ENCODE measurements around the gene RASAL2. TPM values are rescaled to one million over a fixed set of nuclear protein-coding genes. Genes with fewer than 3 reads are reported as not detected.

RASAL2 gene
- polyA plus RNA-seq, 1 donor = 17.0 TPM

DNA sequence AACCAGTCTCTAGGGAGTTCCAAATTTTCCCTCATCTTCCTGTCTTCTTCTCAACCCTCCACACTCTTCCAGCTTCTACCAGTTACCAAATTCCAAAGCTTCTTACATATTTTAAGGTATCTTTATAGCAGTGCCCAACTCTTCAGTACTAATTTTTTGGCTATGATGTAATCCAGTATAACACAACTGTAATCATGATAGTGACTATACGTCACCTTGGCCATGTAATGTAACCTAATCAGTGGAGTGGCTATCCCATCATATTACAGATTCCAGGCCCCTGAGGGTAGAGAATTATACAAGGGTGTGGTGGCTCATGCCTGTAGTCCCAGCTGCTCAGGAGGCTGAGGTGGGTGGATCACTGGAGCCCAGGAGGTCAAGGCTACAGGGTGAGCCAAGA is 259.6 kb downstream of the RASAL2 start:
- Histone ChIP-seq H3K36me3 (ENCODE audit: control insufficient read depth, insufficient read depth, low read length) (no peaks in the 10 kb centered on the region), H3K9me3 (ENCODE audit: control insufficient read depth, low read depth, low read length) (peaks cover 4% of the 10 kb centered on the region), H3K27me3 (ENCODE audit: control insufficient read depth, insufficient read depth, low read length) (no peaks in the 10 kb centered on the region), H3K4me1 (ENCODE audit: control insufficient read depth, insufficient read depth, low read length) (no peaks in the 10 kb centered on the region), H3K4me3 (ENCODE audit: low read length) (no peak overlapping the region), H3K27ac (ENCODE audit: low read length) (no peak overlapping the region)
- DNase-seq = no peak
- no CpG with 5 or more reads among the region's 1 CpG for WGBS (ENCODE audit: insufficient coverage, low lambda C conversion rate)

GRCh38 chr1:178354816-178355215 is 260.9 kb downstream of the RASAL2 start:
- WGBS (ENCODE audit: insufficient coverage, low lambda C conversion rate) = 71% methylated on average over 1 of the region's 3 CpGs
- H3K36me3 ChIP-seq (ENCODE audit: control insufficient read depth, insufficient read depth, low read length) = no peaks in the 10 kb centered on the region
- H3K4me3 ChIP-seq (ENCODE audit: low read length) = no peak overlapping the region
- no peak for DNase-seq
- no peaks in the 10 kb centered on the region for H3K27me3 ChIP-seq (ENCODE audit: control insufficient read depth, insufficient read depth, low read length)
- no peaks in the 10 kb centered on the region for H3K4me1 ChIP-seq (ENCODE audit: control insufficient read depth, insufficient read depth, low read length)
- no peak overlapping the region for H3K27ac ChIP-seq (ENCODE audit: low read length)
- H3K9me3 ChIP-seq (ENCODE audit: control insufficient read depth, low read depth, low read length) = peaks cover 4% of the 10 kb centered on the region

- no peaks in the 10 kb centered on the region for H3K4me1 ChIP-seq (ENCODE audit: control insufficient read depth, insufficient read depth, low read length)
- no CpG with 5 or more reads among the region's 1 CpG for WGBS (ENCODE audit: insufficient coverage, low lambda C conversion rate)
- DNase-seq = no peak
- no peak overlapping the region for H3K4me3 ChIP-seq (ENCODE audit: low read length)
- H3K27me3 ChIP-seq (ENCODE audit: control insufficient read depth, insufficient read depth, low read length) = no peaks in the 10 kb centered on the region
- H3K27ac ChIP-seq (ENCODE audit: low read length) = no peak overlapping the region
- peaks cover 4% of the 10 kb centered on the region for H3K9me3 ChIP-seq (ENCODE audit: control insufficient read depth, low read depth, low read length)
- H3K36me3 ChIP-seq (ENCODE audit: control insufficient read depth, insufficient read depth, low read length) = no peaks in the 10 kb centered on the region
Measured at GRCh38 chr1:178356299-178356698, 262.4 kb downstream of the RASAL2 start.

- Histone ChIP-seq H3K36me3 (ENCODE audit: control insufficient read depth, insufficient read depth, low read length) (no peaks in the 10 kb centered on the region), H3K4me3 (ENCODE audit: low read length) (no peak overlapping the region), H3K4me1 (ENCODE audit: control insufficient read depth, insufficient read depth, low read length) (no peaks in the 10 kb centered on the region), H3K27me3 (ENCODE audit: control insufficient read depth, insufficient read depth, low read length) (no peaks in the 10 kb centered on the region), H3K27ac (ENCODE audit: low read length) (no peak overlapping the region), H3K9me3 (ENCODE audit: control insufficient read depth, low read depth, low read length) (no peaks in the 10 kb centered on the region)
- no peak for DNase-seq
- 100% methylated on average over 1 of the region's 1 CpG for WGBS (ENCODE audit: insufficient coverage, low lambda C conversion rate)
Measured at GRCh38 chr1:178358456-178358855, 264.6 kb downstream of the RASAL2 start.

GRCh38 chr1:178360421-178360820 is 266.5 kb downstream of the RASAL2 start:
- Histone ChIP-seq H3K9me3 (ENCODE audit: control insufficient read depth, low read depth, low read length) (no peaks in the 10 kb centered on the region), H3K27me3 (ENCODE audit: control insufficient read depth, insufficient read depth, low read length) (no peaks in the 10 kb centered on the region), H3K4me1 (ENCODE audit: control insufficient read depth, insufficient read depth, low read length) (no peaks in the 10 kb centered on the region), H3K4me3 (ENCODE audit: low read length) (no peak overlapping the region), H3K27ac (ENCODE audit: low read length) (no peak overlapping the region), H3K36me3 (ENCODE audit: control insufficient read depth, insufficient read depth, low read length) (no peaks in the 10 kb centered on the region)
- WGBS (ENCODE audit: insufficient coverage, low lambda C conversion rate) = 100% methylated on average over 2 of the region's 4 CpGs
- DNase-seq = no peak

GRCh38 chr1:178361847-178362246 is 267.9 kb downstream of the RASAL2 start:
- Histone ChIP-seq H3K4me3 (ENCODE audit: low read length) (no peak overlapping the region), H3K9me3 (ENCODE audit: control insufficient read depth, low read depth, low read length) (no peaks in the 10 kb centered on the region), H3K36me3 (ENCODE audit: control insufficient read depth, insufficient read depth, low read length) (no peaks in the 10 kb centered on the region), H3K27me3 (ENCODE audit: control insufficient read depth, insufficient read depth, low read length) (no peaks in the 10 kb centered on the region), H3K4me1 (ENCODE audit: control insufficient read depth, insufficient read depth, low read length) (no peaks in the 10 kb centered on the region), H3K27ac (ENCODE audit: low read length) (no peak overlapping the region)
- WGBS (ENCODE audit: insufficient coverage, low lambda C conversion rate) = no CpG with 5 or more reads among the region's 6 CpGs
- no peak for DNase-seq

DNA sequence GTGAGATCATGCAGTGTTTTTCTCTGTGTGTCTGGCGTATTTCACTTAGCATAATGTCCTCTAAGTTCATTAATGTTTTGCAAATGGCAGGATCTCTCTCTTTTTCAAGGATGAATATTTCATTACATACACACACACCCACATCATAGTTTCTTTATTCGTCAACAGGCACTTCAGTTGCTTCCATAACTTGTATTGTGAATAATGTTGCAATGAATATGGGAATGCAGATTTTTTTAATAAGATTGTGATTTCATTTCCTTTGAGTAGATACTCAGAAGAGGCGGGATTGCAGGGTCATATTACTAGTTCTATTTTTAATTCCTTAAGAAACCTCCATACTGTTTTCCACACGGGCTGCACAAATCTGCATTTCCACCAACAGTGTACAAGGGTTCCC is 268.8 kb downstream of the RASAL2 start:
- Histone ChIP-seq H3K27ac (ENCODE audit: low read length) (no peak overlapping the region), H3K36me3 (ENCODE audit: control insufficient read depth, insufficient read depth, low read length) (no peaks in the 10 kb centered on the region), H3K9me3 (ENCODE audit: control insufficient read depth, low read depth, low read length) (no peaks in the 10 kb centered on the region), H3K4me3 (ENCODE audit: low read length) (no peak overlapping the region), H3K4me1 (ENCODE audit: control insufficient read depth, insufficient read depth, low read length) (no peaks in the 10 kb centered on the region), H3K27me3 (ENCODE audit: control insufficient read depth, insufficient read depth, low read length) (no peaks in the 10 kb centered on the region)
- no peak for DNase-seq
- WGBS (ENCODE audit: insufficient coverage, low lambda C conversion rate) = 83% methylated on average over 1 of the region's 4 CpGs

GRCh38 chr1:178364782-178365181 is 270.9 kb downstream of the RASAL2 start:
- H3K9me3 ChIP-seq (ENCODE audit: control insufficient read depth, low read depth, low read length) = no peaks in the 10 kb centered on the region
- H3K4me1 ChIP-seq (ENCODE audit: control insufficient read depth, insufficient read depth, low read length) = no peaks in the 10 kb centered on the region
- no peak overlapping the region for H3K4me3 ChIP-seq (ENCODE audit: low read length)
- H3K27me3 ChIP-seq (ENCODE audit: control insufficient read depth, insufficient read depth, low read length) = no peaks in the 10 kb centered on the region
- no peaks in the 10 kb centered on the region for H3K36me3 ChIP-seq (ENCODE audit: control insufficient read depth, insufficient read depth, low read length)
- 0% methylated on average over 1 of the region's 1 CpG for WGBS (ENCODE audit: insufficient coverage, low lambda C conversion rate)
- DNase-seq = no peak
- no peak overlapping the region for H3K27ac ChIP-seq (ENCODE audit: low read length)

DNA sequence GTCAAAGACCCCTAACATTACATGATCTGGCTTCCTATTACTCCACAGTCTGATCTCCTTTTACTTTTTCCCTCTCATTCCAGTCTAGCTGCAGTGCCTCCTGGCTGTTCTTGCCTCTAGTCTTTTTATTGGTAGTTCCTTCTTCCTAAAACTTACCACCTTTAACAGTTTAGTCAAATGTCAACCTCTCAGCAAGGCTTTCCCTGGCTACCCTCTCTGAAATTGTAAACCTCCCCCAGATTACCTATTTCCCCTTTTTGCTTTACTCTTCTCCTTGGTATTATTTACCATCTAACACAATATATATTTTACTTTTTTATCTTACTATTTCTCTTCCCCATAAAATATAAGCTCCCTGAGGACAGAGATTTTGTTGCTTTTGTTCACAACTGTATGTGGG is 273.2 kb downstream of the RASAL2 start:
- Histone ChIP-seq H3K4me1 (ENCODE audit: control insufficient read depth, insufficient read depth, low read length) (no peaks in the 10 kb centered on the region), H3K36me3 (ENCODE audit: control insufficient read depth, insufficient read depth, low read length) (no peaks in the 10 kb centered on the region), H3K4me3 (ENCODE audit: low read length) (no peak overlapping the region), H3K9me3 (ENCODE audit: control insufficient read depth, low read depth, low read length) (no peaks in the 10 kb centered on the region), H3K27me3 (ENCODE audit: control insufficient read depth, insufficient read depth, low read length) (no peaks in the 10 kb centered on the region), H3K27ac (ENCODE audit: low read length) (no peak overlapping the region)
- no peak for DNase-seq

DNA sequence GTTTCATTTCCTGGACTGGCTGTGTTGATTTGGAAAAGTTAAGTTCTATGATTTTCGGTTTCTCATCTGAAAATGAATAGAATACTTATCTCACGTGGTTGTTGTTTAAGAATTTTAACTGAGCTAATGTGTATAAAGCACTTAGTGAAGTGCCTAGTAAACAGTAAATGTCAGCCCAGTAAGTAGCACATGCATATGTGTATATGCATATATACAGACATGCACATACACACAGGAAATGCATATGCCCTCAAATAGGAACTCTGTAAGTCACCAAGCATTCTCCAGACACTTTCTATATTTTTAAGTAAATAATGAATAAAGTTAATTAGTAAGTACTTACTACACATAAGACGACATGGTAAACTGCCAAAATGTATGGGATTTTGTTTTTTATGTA is 274.3 kb downstream of the RASAL2 start:
- Histone ChIP-seq H3K4me3 (ENCODE audit: low read length) (no peak overlapping the region), H3K27ac (ENCODE audit: low read length) (no peak overlapping the region), H3K36me3 (ENCODE audit: control insufficient read depth, insufficient read depth, low read length) (no peaks in the 10 kb centered on the region), H3K9me3 (ENCODE audit: control insufficient read depth, low read depth, low read length) (no peaks in the 10 kb centered on the region), H3K27me3 (ENCODE audit: control insufficient read depth, insufficient read depth, low read length) (no peaks in the 10 kb centered on the region), H3K4me1 (ENCODE audit: control insufficient read depth, insufficient read depth, low read length) (no peaks in the 10 kb centered on the region)
- 85% methylated on average over 3 of the region's 3 CpGs for WGBS (ENCODE audit: insufficient coverage, low lambda C conversion rate)
- DNase-seq = no peak

GRCh38 chr1:178371235-178371634 is 277.3 kb downstream of the RASAL2 start:
- no CpG with 5 or more reads among the region's 6 CpGs for WGBS (ENCODE audit: insufficient coverage, low lambda C conversion rate)
- peak overlapping the region; percentile 19 for H3K4me3 ChIP-seq (ENCODE audit: low read length)
- no peaks in the 10 kb centered on the region for H3K4me1 ChIP-seq (ENCODE audit: control insufficient read depth, insufficient read depth, low read length)
- DNase-seq = peak; percentile 9 to 39
- H3K27me3 ChIP-seq (ENCODE audit: control insufficient read depth, insufficient read depth, low read length) = no peaks in the 10 kb centered on the region
- no peaks in the 10 kb centered on the region for H3K36me3 ChIP-seq (ENCODE audit: control insufficient read depth, insufficient read depth, low read length)
- no peaks in the 10 kb centered on the region for H3K9me3 ChIP-seq (ENCODE audit: control insufficient read depth, low read depth, low read length)
- H3K27ac ChIP-seq (ENCODE audit: low read length) = no peak overlapping the region
